ENCODE data around the gene SCTR. TPM values are rescaled to one million over a fixed set of nuclear protein-coding genes. Genes with fewer than 3 reads are reported as not detected.
A peak's percentile ranks its signal among the peaks of the same experiment; 100 is the strongest.

Gene SCTR
- total and polyA plus RNA-seq, 2 of the 13 experiments (the other 11 are each of a cell fraction or from before 2014, with no cell fraction given) = not detected

- no peak for TF ChIP-seq TCF12 (IDR thresholded peaks at IDR 0.05)
- TF ChIP-seq TCF12 (CRISPR knock-in tag; IDR thresholded peaks at IDR 0.05) = no peak
- TF ChIP-seq ZNF570 (CRISPR knock-in tag; IDR thresholded peaks at IDR 0.05; ENCODE audit: borderline replicate concordance) = no peak
- no peak; the same call in 1 of the 2 replicates for TF ChIP-seq PLSCR1 (CRISPR knock-in tag; IDR thresholded peaks at IDR 0.05; ENCODE audit: borderline replicate concordance)
- TF ChIP-seq ZFP37 (CRISPR knock-in tag; IDR thresholded peaks at IDR 0.05; ENCODE audit: borderline replicate concordance) = peak; percentile 78; the same call in 1 of the 2 replicates
- TF ChIP-seq RARA (CRISPR knock-in tag; IDR thresholded peaks at IDR 0.05) = peak; percentile 90
- no peak for TF ChIP-seq ZNF687 (CRISPR knock-in tag; IDR thresholded peaks at IDR 0.05)
- no peak for TF ChIP-seq NONO (IDR thresholded peaks at IDR 0.05)
- no peak for TF ChIP-seq NONO (CRISPR knock-in tag; conservative IDR thresholded peaks at IDR 0.05)
- TF ChIP-seq LCORL (IDR thresholded peaks at IDR 0.05) = no peak
- peak; percentile 88 for TF ChIP-seq LCORL (CRISPR knock-in tag; IDR thresholded peaks at IDR 0.05)
- TF ChIP-seq GATAD2A (CRISPR knock-in tag; IDR thresholded peaks at IDR 0.05) = peak; percentile 55
- no peak for TF ChIP-seq FIP1L1 (IDR thresholded peaks at IDR 0.05; ENCODE audit: borderline replicate concordance, insufficient read depth, low read depth, low read length)
- no peak for TF ChIP-seq GTF2F1 (IDR thresholded peaks at IDR 0.05; ENCODE audit: low read length)
- TF ChIP-seq MLXIP (CRISPR knock-in tag; IDR thresholded peaks at IDR 0.05; ENCODE audit: borderline replicate concordance) = no peak
- TF ChIP-seq ZSCAN21 (CRISPR knock-in tag; IDR thresholded peaks at IDR 0.05; ENCODE audit: borderline replicate concordance) = no peak
- no peak for TF ChIP-seq ZNF792 (CRISPR knock-in tag; IDR thresholded peaks at IDR 0.05)
- no peak for TF ChIP-seq WIZ (CRISPR knock-in tag; IDR thresholded peaks at IDR 0.05)
- no peak for TF ChIP-seq ZNF572 (CRISPR knock-in tag; IDR thresholded peaks at IDR 0.05)
- TF ChIP-seq ZBTB7B (CRISPR knock-in tag; IDR thresholded peaks at IDR 0.05) = no peak
- no peak for TF ChIP-seq SNRNP70 (IDR thresholded peaks at IDR 0.05; ENCODE audit: low read depth, low read length)
- TF ChIP-seq ZNF350 (CRISPR knock-in tag; IDR thresholded peaks at IDR 0.05; ENCODE audit: borderline replicate concordance, low read depth) = no peak
- no peak for TF ChIP-seq E2F5 (CRISPR knock-in tag; conservative IDR thresholded peaks at IDR 0.05)
- TF ChIP-seq RFXANK (CRISPR knock-in tag; IDR thresholded peaks at IDR 0.05) = no peak
Observed at GRCh38 chr2:119433636-119434327, 90.5 kb downstream of the SCTR start (continued).
